Frontal cortex (tissue), 4 donors: Measurements from ENCODE around the gene GINS1. TPM values are rescaled to one million over a fixed set of nuclear protein-coding genes. Genes with fewer than 3 reads are reported as not detected.
"Not testable (repeated sequence)": the region's sequence is repeated elsewhere in the genome, so short reads cannot be mapped to it uniquely, and the experiment has no call there.

Experiments
- DNase-seq, 2 donors: peaks; one replicate each; pipeline ENCODE4 v3.0.0; 2012; ENCODE audit warnings: low spot score in 2 of 2
- FAIRE-seq: peaks from 2 replicates; lab custom pipeline; 2012; peaks lifted over from hg19 to GRCh38; lab: Jason Lieb, UNC
- total RNA-seq: library from RNA; depleted of rRNA; stranded (reverse); fragments of >200 nt; gene quantifications from one replicate; pipeline ENCODE4 v1.2.3, GENCODE V29; 2014
- donor health status: control.
- donor health status: control.
- donor health status: control.

Gene GINS1
- total RNA-seq, 1 donor from 2014 or later: 9.8 TPM

DNA sequence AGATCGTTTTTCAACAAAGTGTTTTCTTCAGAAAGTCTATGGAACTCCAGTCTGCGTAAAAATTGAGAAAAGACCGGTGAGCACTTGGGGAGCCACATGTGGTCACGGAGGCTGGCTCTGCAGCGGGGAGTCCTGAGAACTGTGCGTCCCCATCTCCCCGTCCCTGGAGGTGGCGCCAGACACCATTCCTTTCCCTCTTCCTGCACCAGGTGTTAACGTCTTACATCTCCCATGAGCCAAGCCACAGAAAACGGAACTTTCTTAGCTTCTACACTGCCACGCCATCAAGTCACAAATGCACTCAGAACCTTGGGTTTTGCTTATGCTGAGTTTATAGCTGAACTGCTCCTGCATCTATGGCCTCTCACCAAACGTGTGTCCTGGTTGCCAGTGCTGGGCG, 62.6 kb downstream of the GINS1 start:
- DNase-seq (no peak), FAIRE-seq (no peak)

DNA sequence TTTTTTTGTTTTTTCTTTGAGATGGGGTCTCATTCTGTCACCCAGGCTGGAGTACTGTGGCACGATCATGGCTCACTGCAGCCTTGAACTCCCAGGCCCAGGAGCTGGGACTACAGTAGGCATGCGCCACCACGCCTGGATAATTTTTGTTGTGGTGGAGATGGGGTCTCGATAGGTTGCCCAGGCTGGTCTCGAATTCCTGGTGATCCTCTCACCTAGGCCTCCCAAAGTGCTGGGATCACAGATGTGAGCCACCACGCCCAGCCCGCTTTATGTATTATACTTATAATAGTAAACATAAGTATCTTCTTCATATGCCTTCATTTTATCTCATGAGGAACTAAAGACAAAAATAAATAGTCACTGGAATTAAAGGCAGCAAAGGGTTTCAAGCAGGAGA, 63.5 kb downstream of the GINS1 start:
- no peak for FAIRE-seq

DNA sequence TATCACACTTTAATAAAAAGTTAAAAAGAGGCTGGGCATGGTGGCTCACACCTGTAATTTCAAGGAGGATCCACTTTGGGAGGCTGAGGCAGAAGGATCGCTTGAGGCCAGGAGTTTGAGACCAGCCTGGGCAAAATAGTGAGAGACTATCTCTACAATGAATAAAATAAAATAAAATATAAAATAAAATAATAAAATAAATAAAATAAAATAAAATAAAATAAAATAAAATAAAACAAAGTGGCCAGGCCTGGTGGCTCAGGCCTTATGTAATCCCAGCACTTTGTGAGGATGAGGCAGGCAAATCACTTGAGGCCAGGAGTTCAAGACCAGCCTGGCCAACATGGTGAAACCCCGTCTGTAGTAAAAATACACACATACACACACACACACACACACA, 65.8 kb downstream of the GINS1 start:
- not testable (repeated sequence) for DNase-seq, FAIRE-seq

More for the DNA sequence above, 63.5 kb downstream of the GINS1 start:
- DNase-seq: no peak

DNA sequence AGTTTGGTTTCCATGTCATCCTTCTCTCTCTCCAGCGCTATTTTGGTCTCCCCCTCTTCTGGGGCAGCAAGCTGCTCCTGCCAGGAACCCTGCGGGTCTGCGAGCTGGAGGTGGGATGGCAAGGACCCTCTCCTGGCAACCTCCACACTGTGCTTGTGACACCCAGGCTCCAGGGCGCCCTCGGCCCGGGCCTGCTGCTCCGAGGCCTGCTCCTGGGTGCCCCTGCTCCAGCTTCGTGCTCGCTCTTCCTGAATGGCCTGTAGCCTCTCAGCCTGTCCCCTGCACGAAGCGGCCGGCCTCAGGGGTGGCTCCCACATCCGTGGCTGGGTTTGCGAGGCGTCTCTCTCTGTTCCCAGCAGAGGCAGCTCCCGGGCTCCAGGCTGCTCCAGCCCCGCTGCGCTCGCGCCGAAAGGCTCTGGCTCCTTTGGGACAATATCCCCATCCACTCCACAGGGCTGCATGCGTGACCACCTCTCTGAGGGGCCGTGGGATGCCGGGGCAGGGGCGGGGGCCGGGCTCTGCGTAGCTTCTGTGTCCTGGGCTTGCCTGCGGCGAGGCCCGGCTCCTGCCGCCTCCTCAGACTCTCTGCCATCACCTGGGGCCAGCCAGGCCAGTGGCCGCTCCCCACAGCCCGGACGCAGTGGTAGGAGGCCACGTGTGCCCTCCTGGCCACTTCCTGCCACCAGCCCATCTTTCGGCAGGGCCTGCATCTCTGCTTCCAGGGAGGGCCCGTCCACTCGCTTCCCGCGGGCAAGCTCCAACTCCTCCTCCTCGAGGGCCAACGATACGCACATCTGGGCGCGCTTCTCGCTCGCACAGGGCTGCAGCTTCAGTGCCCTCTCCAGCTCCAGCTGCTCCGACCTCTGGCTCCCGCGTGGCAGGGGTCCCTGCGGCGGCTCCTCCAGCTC, 68.9 kb downstream of the GINS1 start:
- FAIRE-seq (no peak), DNase-seq (no peak)

DNA sequence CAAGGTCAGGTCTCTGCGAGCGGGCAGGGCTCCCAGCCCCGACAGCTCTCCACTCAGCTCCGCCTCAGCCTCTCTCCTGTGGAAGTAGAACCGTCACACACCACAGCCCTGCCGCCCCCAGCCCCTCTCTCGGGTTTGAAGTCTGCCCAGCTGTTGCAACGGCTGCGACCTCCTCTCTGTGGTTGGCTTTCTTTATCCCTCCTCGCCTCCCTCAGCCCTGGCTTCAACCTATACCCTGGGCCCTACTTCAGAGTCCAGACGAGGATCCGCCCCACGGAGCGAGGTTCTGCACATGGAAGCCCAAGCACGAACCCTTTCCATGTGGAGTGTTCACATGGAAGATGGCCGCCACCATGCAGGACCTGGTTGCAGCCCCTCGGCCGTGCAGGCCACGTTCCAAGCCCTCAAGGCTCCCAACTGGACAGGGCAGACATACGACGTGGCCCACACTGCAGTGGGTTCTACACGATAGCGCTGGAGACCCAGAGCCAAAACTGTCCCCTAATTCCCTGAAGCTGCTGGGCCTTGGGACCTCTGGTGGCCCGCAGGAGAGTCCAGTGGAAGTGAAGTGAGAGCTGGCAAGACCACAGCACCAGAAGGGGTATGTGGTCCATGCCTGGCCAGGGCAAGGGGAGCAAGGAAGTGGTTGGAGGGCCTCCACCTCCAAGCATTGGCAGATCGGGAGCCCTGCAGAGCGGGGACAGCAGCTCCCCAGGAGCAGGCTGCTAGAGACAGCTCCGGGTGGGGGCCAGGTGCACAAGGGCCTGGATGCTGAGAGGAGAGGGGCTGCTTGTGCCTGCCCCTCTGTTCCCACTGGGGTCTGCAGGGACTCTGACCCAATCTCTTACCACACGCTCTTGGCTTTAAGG, 69.8 kb downstream of the GINS1 start:
- DNase-seq (no peak), FAIRE-seq (no peak)

DNA sequence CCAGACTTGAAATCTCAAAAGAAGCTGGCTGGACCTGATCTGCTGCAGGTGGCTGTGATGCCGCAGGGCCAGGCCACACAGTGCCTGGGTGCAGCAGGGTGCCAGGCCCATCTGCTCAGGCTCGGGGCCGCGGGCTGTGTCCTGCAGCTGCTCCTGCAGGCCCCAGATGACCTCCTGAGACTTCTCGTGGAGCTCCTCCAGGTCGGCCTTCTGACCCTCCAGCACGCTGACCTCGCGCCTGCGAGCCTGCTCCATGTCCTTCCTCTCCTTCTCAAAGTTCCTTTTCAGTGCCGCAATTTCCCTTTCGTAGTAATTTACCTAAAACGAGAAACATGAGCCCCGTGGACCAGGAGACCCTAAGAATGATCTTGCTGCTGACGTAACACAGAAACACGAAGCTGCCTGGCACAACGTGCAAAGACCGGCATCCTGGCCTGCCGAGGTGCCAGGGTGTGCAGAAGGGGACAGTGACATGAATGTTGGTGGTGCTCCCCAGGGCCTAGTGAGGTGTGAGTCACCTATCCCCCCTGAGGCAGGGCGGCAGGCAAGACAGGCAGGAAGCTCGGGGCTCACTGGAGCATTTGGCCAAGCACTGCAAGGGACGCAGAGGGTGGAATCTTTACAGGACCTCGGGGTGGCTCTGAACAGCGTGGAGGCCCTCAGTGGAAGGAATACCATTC, 71.6 kb downstream of the GINS1 start:
- no peak for DNase-seq
- FAIRE-seq: no peak

DNA sequence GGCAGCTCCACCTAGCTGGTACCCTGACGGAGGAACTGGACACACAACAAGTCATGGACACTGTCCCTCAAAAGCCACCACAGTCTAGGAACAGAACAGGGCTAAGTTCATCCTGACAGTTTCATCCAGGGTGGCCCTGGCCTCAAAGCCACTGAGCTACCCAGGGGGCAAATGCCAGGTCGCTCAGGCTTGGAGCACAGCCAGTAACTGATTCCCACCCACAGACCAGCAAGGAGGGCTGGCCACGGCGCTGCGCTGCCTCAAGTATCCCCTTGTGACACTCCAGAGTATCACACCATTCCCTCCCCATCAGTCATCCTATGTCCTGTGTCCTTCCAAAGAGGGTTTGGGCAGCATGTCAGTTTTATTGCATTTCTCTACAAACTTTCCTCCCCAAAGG, 72.2 kb downstream of the GINS1 start:
- DNase-seq: no peak
- FAIRE-seq: no peak

DNA sequence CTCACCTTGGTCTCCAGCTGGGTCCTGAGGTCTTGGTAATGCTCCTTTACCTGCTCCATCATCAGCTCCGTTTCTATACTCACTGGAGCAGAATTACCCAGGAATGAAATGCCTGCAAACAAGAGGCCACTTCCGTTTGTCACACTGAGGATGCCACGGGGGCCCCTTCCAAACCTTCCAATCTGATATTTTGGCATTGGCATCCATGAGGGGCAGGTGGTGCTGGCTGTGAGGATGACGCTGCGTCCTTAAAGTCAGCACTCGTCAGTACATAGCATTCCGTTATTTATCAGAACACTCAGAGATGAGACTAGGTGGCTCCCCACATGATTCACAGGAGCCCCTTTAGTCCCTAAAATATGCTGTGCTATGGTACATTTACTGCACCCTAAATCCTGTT, 72.7 kb downstream of the GINS1 start:
- no peak for DNase-seq
- no peak for FAIRE-seq

DNA sequence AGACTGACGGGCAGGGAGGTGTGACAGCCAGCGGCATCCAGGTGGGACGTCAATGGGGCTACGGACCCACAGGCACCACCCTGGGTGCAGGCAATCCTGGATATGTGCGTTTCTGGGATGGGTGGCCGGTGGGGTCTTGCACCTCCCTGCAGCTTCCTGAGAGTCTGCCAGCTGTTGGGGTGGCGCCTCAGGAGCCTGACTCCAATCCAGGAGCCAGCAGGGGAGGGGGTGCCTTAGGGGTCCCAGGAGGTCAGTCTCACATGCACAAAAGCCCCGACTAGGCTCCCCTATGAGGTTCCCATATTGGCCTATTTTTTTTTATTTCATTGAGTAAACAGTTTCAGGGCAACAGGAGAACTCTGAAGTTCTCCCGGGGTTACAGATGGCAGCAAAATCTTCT, 73.3 kb downstream of the GINS1 start:
- no peak for DNase-seq
- FAIRE-seq: no peak

DNA sequence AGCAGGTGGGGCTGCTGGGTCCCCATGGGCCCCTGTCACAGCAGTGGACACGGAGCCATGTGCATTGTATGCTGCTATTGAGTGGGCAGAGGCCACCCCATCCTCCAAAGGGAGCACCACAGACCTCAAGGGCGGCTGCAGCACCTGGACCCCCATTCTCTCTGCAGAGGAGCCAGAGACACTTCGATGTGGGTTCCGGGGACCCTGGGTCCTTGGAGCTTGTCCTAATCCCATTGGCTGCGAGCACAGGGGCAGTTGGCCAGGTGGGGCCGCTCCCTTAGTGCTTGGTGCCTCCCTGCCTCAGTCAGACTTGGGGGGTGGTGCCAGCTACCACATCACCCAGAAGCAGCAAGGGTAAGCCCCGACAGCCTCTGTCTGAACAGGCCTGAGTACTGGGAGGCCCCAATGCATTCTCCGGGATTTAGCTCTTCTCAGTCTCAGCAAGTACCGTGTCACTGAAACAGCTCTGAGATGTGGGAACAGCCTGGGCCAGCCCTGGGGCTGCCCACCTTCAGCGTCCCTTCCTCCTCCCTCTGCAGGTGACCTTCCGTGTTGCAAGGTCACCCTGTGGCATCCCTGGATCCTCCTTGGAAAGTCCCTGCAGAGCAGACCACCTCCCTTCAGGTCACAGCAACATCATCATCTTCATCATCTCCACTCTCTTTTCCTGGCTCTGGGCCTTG, 73.9 kb downstream of the GINS1 start:
- DNase-seq (no peak), FAIRE-seq (no peak)

DNA sequence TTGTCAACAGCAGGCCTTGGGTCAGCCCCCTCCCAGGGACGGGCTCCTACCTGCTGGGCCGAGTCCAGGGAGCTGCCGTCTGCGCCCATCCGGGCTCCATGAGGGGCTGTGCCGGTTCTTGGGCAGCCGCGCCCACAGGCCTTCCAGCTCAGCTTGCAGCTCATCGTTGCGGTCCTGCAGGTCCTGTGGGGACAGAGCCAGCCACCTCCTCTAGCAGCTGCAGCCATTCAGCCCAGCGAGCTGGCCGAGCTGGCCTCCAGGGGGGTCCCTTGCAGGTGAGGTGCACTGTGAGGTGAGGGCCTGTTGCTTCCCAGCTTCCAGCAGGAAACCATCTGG, 74.4 kb downstream of the GINS1 start:
- DNase-seq: no peak
- no peak for FAIRE-seq

DNA sequence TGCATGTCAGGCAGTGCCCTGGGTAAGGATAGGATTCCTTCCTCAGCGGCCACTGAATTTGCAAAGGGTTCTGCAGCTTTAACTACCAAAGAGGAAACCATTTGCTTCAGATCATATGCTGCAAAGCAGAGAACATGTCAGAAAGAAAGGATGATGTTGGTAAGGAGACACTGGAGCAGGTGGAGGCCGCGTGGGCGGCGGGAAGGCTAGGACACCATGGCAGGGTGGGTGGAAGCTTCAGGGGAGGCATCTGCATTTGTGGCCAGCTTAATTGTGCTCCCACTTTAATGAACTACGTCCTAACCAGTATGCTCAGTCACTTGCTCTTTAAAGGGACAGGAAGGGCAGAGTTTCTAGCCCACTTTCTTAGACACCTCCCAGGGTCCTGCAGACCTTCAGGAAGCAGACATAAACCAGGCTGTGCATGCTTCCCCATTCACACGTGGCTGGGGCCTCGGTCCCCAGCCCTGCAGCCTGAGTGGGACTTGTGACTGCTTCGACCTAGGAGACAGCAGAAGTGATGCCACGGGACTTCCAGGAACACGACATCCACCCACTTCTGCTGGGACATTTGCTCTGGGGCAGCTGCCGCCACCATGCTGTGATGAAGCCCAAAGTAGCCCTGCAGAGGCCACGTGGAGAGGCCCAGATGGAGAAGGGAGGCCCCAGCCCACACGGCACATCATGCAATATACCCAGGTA, 76.1 kb downstream of the GINS1 start:
- FAIRE-seq: no peak

DNA sequence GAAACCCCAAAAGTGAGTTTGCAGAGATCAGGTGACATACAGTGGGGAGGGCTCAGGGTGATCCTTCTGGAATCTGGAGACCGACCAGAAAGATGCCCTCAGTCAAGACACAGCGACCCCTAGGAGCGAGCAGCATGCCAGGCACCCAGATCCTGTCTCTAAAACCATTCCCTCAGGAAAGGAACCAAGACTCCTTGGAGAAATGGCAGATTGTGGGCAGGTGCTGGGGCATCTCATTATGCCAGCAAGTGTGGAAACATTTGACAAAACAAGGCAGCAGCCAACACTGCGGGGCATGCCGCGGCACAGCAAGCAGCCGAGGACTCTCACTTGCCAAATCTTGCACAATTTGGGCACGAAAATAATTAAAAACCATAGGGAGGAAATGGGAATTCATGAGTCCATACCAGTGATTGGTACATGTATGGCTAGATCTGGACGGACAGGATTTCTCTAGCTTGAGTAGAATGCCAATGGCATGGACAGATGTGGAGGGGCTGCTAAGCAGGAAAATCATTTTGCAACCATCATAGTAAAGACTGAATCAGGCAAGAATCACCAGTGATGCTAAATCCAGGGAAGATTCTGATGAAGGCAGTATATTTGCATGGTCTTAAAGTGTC, 76.9 kb downstream of the GINS1 start:
- FAIRE-seq: no peak
- no peak for DNase-seq

More for the DNA sequence above, 76.1 kb downstream of the GINS1 start:
- DNase-seq: no peak

DNA sequence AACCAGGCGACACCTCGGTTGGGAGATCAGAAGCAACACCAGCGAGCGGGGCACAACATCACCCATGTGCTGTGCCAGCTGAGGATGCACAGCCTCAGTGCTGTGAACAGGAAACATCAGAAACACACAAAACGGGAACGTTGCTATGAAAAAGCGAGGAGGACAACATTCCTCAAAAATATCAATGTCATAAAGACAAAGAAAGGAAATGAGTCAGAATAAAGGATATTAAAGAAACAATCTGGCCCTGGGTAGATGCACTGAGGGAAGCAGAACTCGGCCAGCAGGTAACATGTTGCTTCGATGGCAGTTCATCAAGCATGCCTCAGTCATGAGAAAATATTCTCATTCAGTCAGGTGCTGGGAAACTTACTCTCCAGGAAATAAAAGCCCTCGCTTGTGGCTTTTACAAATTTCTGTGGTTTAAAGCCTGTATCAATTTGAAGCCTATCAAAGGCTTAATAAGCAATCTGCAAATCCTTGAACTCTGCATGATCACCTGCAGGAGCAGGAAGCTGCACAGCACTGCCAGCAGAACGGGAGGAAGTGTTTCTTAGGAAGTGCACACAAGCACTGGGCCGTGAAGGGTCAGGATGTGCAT, 77.5 kb downstream of the GINS1 start:
- no peak for FAIRE-seq

DNA sequence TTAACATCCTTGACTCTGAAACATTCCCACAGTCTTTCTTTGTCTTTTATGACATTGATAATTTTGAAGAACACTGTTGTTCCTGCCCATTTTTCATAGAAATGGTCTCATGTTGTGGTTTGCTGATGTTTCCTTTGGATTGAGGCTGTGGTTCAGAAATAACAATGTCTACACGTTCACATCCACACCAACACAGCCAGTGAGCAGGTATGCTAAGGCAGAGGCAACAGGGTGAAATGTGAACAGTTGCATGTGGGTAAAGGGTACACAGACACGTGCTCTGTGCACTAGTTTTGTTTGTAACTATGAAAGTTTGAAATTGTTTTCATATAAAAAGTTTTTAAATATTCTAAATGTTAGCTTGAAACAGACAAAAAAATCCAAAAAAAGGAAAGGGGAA, 78.4 kb downstream of the GINS1 start:
- FAIRE-seq (no peak), DNase-seq (no peak)

More for the DNA sequence above, 77.5 kb downstream of the GINS1 start:
- DNase-seq: no peak

DNA sequence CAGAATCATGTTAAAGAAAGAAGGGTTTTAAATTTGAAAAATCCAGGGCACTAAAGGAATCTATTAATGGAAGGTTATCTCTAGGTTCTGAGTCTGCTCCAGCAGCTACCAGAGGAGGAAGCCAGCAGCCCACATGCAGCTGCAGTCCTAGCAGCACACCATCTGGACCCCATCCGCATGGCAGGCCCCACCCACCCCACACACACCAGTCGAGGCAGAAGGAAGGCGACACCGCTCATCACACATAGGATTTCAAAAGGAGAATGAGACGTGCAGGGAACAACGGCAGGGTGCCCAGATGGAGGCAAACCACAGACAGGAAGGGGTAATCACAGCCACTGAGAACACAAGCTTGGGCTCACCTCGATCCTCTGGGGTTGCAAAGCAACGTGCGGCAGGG, 78.9 kb downstream of the GINS1 start:
- FAIRE-seq: no peak
- DNase-seq: no peak

DNA sequence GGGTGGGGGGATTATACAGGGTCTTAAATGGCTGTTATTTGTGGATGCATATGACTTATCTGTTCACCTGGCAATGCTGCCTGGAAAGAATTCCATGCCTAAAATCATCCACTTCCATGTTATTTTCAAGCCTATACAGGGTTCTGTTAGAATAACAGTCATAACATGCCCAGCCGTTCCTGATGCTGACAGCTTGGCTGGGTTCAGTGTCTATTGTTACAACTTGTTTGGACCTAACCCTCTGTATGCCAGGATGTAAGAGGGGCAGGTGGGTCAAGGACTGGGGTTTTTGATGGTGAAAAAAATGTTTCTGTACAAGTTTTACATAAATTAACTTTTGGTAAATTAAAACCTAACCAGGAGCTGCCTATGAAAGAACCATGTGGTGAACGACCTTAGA, 79.8 kb downstream of the GINS1 start:
- FAIRE-seq: no peak

DNA sequence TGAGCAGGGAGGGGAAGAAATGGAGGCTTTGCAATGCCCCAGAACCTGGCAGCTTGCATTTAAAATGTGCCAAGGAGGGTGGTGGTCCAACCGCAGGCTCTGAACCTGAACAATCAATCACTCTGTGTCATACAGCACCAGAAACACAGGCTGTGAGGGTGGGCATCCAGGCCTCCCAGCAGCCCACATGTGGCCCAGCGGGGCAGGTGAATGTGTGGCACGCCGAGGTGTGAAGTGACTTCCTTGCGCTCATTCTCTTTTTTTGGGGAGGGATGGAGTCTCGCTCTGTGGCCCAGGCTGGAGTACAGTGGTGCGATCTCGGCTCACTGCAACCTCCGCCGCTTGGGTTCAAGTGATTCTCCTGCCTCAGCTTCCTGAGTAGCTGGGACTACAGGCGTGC, 80.5 kb downstream of the GINS1 start:
- FAIRE-seq (no peak), DNase-seq (no peak)

More for the DNA sequence above, 79.8 kb downstream of the GINS1 start:
- no peak for DNase-seq
